Endodermal cell (in vitro differentiated cells): ENCODE measurements around the gene ZC3H12A. TPM values are rescaled to one million over a fixed set of nuclear protein-coding genes. Genes with fewer than 3 reads are reported as not detected.
A peak's percentile ranks its signal among the peaks of the same experiment; 100 is the strongest.

Experiments
- DNase-seq: peaks from one replicate; pipeline ENCODE4 v3.0.0-alpha.2; 2017
- H3K27ac ChIP-seq: 2 replicates; pipeline ENCODE4 v1.5.1; 2013; ENCODE audit warnings: mild to moderate bottlenecking, low read depth, low read length, moderate library complexity
- H3K27me3 ChIP-seq: 2 replicates; pipeline ENCODE4 v1.6.1; 2013; ENCODE audit warnings: mild to moderate bottlenecking, low read length, moderate library complexity; ENCODE audit not compliant: insufficient read depth, control insufficient read depth, poor library complexity, severe bottlenecking
- H3K36me3 ChIP-seq: 2 replicates; pipeline ENCODE4 v1.7.0; 2013; ENCODE audit warnings: mild to moderate bottlenecking, low read length, moderate library complexity; ENCODE audit not compliant: control insufficient read depth, insufficient read depth
- H3K4me1 ChIP-seq: one replicate; pipeline ENCODE4 v1.7.0; 2013; ENCODE audit warnings: low read length; ENCODE audit not compliant: control insufficient read depth, insufficient read depth
- H3K4me3 ChIP-seq: 2 replicates; pipeline ENCODE4 v1.5.1; 2013; ENCODE audit warnings: mild to moderate bottlenecking, low read length, moderate library complexity
- H3K9ac ChIP-seq: 2 replicates; pipeline ENCODE4 v1.6.1; 2013; ENCODE audit warnings: mild to moderate bottlenecking, low read length, moderate library complexity; ENCODE audit not compliant: poor library complexity, severe bottlenecking; ENCODE audit errors: extremely low read depth
- H3K9me3 ChIP-seq: 2 replicates; pipeline ENCODE4 v1.6.1; 2013; ENCODE audit warnings: mild to moderate bottlenecking, low read length, moderate library complexity; ENCODE audit not compliant: control insufficient read depth
- H3K27ac Mint-ChIP-seq: 2 replicates; pipeline ENCODE4 v1.8.0; 2020; ENCODE audit warnings: mixed read lengths
- H3K27me3 Mint-ChIP-seq: 2 replicates; pipeline ENCODE4 v1.8.0; 2021; ENCODE audit warnings: mild to moderate bottlenecking, mixed read lengths; ENCODE audit not compliant: insufficient read depth
- H3K36me3 Mint-ChIP-seq: 2 replicates; pipeline ENCODE4 v1.8.0; 2020; ENCODE audit warnings: low read depth, mixed read lengths
- H3K4me1 Mint-ChIP-seq: 2 replicates; pipeline ENCODE4 v1.8.0; 2020; ENCODE audit warnings: mixed read lengths
- H3K4me3 Mint-ChIP-seq: 2 replicates; pipeline ENCODE4 v1.8.0; 2020; ENCODE audit warnings: mild to moderate bottlenecking, moderate library complexity, mixed read lengths
- H3K9me3 Mint-ChIP-seq: 2 replicates; pipeline ENCODE4 v1.8.0; 2020; ENCODE audit warnings: mild to moderate bottlenecking, mixed read lengths
- CTCF ChIP-seq: fragments of 200-600 bp; sonication (generic); conservative IDR thresholded peaks from 2 replicates; pipeline ENCODE4 v1.5.0; 2021; ENCODE audit warnings: antibody characterized with exemption, mild to moderate bottlenecking
- WGBS, 2 experiments: methylation state at CpG; one replicate each; pipeline versions ENCODE4 v1.1.5 to v1.1.7; 2013; ENCODE audit warnings: missing lambda C conversion rate in 2 of 2, mixed read lengths in 1 of 2; ENCODE audit not compliant: insufficient coverage in 1 of 2, insufficient read length in 1 of 2; 5-methylcytosine and 5-hydroxymethylcytosine counted together
- long read RNA-seq, 4 experiments: library from polyadenylated mRNA in 2 of 4; library from RNA in 1 of 4; library from capped mRNA in 1 of 4; stranded (forward) in 3 of 4; unstranded in 1 of 4; transcript quantifications; one replicate each; pipeline ENCODE4 v2.0.0, GENCODE V29; 2020 to 2021; ENCODE audit warnings: inconsistent platforms in 1 of 4
- polyA plus RNA-seq, 2 experiments: library from polyadenylated mRNA; stranded (reverse); fragments of 50-300 nt; gene quantifications; one replicate each; pipeline ENCODE4 v1.2.3, GENCODE V29; 2013
- total RNA-seq, 2 donors: library from RNA; stranded (reverse); fragmentation: NEBNext Ultra II Directional in 1 of 2; extraction: Animal tissue kit (Norgen Biotek cat#: 25700) in 1 of 2; gene quantifications; 2 replicates in 1 of 2; 3 replicates in 1 of 2; pipeline ENCODE4 v1.2.1, GENCODE V29; 2021

Gene ZC3H12A
- 1 to 10 TPM; 5.5 to 5.8 TPM for total RNA-seq
- 3.2 TPM for polyA plus RNA-seq (2013, experiment 1 of 2)
- polyA plus RNA-seq (2013, experiment 2 of 2) = 2.4 TPM
- long read RNA-seq, experiment 1, partial matches to known transcripts = 1 of 4 reads
- long read RNA-seq, experiment 1, other reads (novel, unspliced or antisense) = 2 of 4 reads
- long read RNA-seq, experiment 2, transcript ZC3H12A-201 (6 exons, 2,684 nt) = major isoform, 5 of 16 reads
- long read RNA-seq, experiment 2, partial matches to known transcripts = 3 of 16 reads
- long read RNA-seq, experiment 2, other reads (novel, unspliced or antisense) = 8 of 16 reads
- long read RNA-seq, experiment 3, transcript ZC3H12A-201 (6 exons, 2,684 nt) = major isoform, 8 of 22 reads
- long read RNA-seq, experiment 3, partial matches to known transcripts = 1 of 22 reads
- long read RNA-seq, experiment 3, other reads (novel, unspliced or antisense) = 13 of 22 reads
- long read RNA-seq, experiment 4, partial matches to known transcripts = 0 of 2 reads
- long read RNA-seq, experiment 4, other reads (novel, unspliced or antisense) = 0 of 2 reads

GRCh38 chr1:37474046-37474696 is at the start of gene ZC3H12A:
Gene ZC3H12A, plus strand, starts transcription at chr1:37474580. Its CDS starts 917 bp downstream, at chr1:37475497.
- peak; percentile 93 for DNase-seq
- Histone ChIP-seq H3K4me1 (peaks cover 23% of the 10 kb centered on the region), H3K27me3 (peaks cover 18% of the 10 kb centered on the region), H3K9me3 (no peaks in the 10 kb centered on the region), H3K27ac (no peak within 1 kb of the TSS), H3K4me3 (peak within 1 kb of the TSS; percentile 87), H3K36me3 (peaks cover 8% of the 10 kb centered on the region), H3K9ac (peak within 1 kb of the TSS; percentile 55)
- Mint-ChIP-seq H3K9me3 (no peaks in the 10 kb centered on the region), H3K4me3 (peak within 1 kb of the TSS; percentile 66), H3K4me1 (peaks cover 34% of the 10 kb centered on the region), H3K27ac (peak within 1 kb of the TSS; percentile 70), H3K27me3 (peaks cover 22% of the 10 kb centered on the region), H3K36me3 (peaks cover 7% of the 10 kb centered on the region)
- WGBS, 2 experiments = 1 to 6% methylated on average over 3 to 77 of the region's 78 CpGs
- no peak for TF ChIP-seq CTCF

- Histone ChIP-seq H3K4me1 (no peaks in the 10 kb centered on the region), H3K9ac (no peak overlapping the region), H3K27ac (no peak overlapping the region), H3K4me3 (no peak overlapping the region), H3K9me3 (no peaks in the 10 kb centered on the region), H3K36me3 (no peaks in the 10 kb centered on the region), H3K27me3 (no peaks in the 10 kb centered on the region)
- no peak for TF ChIP-seq CTCF
- no peaks in the 10 kb centered on the region for H3K4me1 Mint-ChIP-seq
- no peaks in the 10 kb centered on the region for H3K9me3 Mint-ChIP-seq
- H3K36me3 Mint-ChIP-seq = no peaks in the 10 kb centered on the region
- DNase-seq = no peak
- H3K4me3 Mint-ChIP-seq = no peak overlapping the region
- 73 to 78% methylated on average over 4 to 5 of the region's 5 CpGs for WGBS, 2 experiments
- peaks cover 8% of the 10 kb centered on the region for H3K27me3 Mint-ChIP-seq
- H3K27ac Mint-ChIP-seq = no peak overlapping the region
These were observed 49.2 kb upstream of the ZC3H12A start for GRCh38 chr1:37425221-37425620.

GRCh38 chr1:37429029-37429428 is 45.4 kb upstream of the ZC3H12A start:
- H3K4me3 ChIP-seq = no peak overlapping the region
- no peak for DNase-seq
- TF ChIP-seq CTCF = no peak
- no peaks in the 10 kb centered on the region for H3K4me1 Mint-ChIP-seq
- no peak overlapping the region for H3K9ac ChIP-seq
- H3K27ac Mint-ChIP-seq = no peak overlapping the region
- H3K9me3 Mint-ChIP-seq = no peaks in the 10 kb centered on the region
- H3K27ac ChIP-seq = no peak overlapping the region
- peaks cover 7% of the 10 kb centered on the region for H3K27me3 Mint-ChIP-seq
- no peaks in the 10 kb centered on the region for H3K36me3 ChIP-seq
- no peak overlapping the region for H3K4me3 Mint-ChIP-seq
- H3K27me3 ChIP-seq = no peaks in the 10 kb centered on the region
- WGBS, 2 experiments = 78 to 95% methylated on average over 3 to 6 of the region's 6 CpGs
- no peaks in the 10 kb centered on the region for H3K36me3 Mint-ChIP-seq
- no peaks in the 10 kb centered on the region for H3K4me1 ChIP-seq
- H3K9me3 ChIP-seq = no peaks in the 10 kb centered on the region
